ENCODE measurements around the gene GLRX. TPM values are rescaled to one million over a fixed set of nuclear protein-coding genes. Genes with fewer than 3 reads are reported as not detected.
A peak's percentile ranks its signal among the peaks of the same experiment; 100 is the strongest.

Gene GLRX
- total and polyA plus RNA-seq, 2 of the 13 experiments (the other 11 are each of a cell fraction or from before 2014, with no cell fraction given): 63.8 to 499 TPM

GRCh38 chr5:95864944-95865504 lies 42.5 kb upstream of the GLRX start (continued):
- TF ChIP-seq DZIP1 (CRISPR knock-in tag; IDR thresholded peaks at IDR 0.05) (no peak), SMAD9 (CRISPR knock-in tag; IDR thresholded peaks at IDR 0.05) (no peak), GLMP (CRISPR knock-in tag; IDR thresholded peaks at IDR 0.05; ENCODE audit: borderline replicate concordance) (no peak), ZNF670 (CRISPR knock-in tag; IDR thresholded peaks at IDR 0.05; ENCODE audit: borderline replicate concordance) (no peak), SYNCRIP (IDR thresholded peaks at IDR 0.05; ENCODE audit: insufficient read depth, low read depth, low read length) (no peak), RFXAP (CRISPR knock-in tag; IDR thresholded peaks at IDR 0.05; ENCODE audit: borderline replicate concordance) (peak; percentile 77), ZNF143 (CRISPR knock-in tag; IDR thresholded peaks at IDR 0.05) (no peak), ZNF589 (CRISPR knock-in tag; conservative IDR thresholded peaks at IDR 0.05) (no peak), ZFAT (CRISPR knock-in tag; conservative IDR thresholded peaks at IDR 0.05) (no peak), ZBED4 (CRISPR knock-in tag; IDR thresholded peaks at IDR 0.05; ENCODE audit: borderline replicate concordance) (no peak), ZNF446 (CRISPR knock-in tag; IDR thresholded peaks at IDR 0.05) (no peak), TBL1XR1 (IDR thresholded peaks at IDR 0.05; ENCODE audit: borderline replicate concordance, low read length, partially characterized antibody) (peak; percentile 57), ARNTL (CRISPR knock-in tag; IDR thresholded peaks at IDR 0.05) (no peak), PRMT3 (CRISPR knock-in tag; IDR thresholded peaks at IDR 0.05; ENCODE audit: borderline replicate concordance, low read depth) (no peak), SALL2 (CRISPR knock-in tag; IDR thresholded peaks at IDR 0.05) (no peak), NFE2L1 (CRISPR knock-in tag; IDR thresholded peaks at IDR 0.05; ENCODE audit: borderline replicate concordance) (no peak), KAT7 (CRISPR knock-in tag; IDR thresholded peaks at IDR 0.05; ENCODE audit: borderline replicate concordance) (peak; percentile 68; the same call in 1 of the 2 replicates), FOXA3 (CRISPR knock-in tag; IDR thresholded peaks at IDR 0.05) (peak; percentile 79), SATB2 (CRISPR knock-in tag; IDR thresholded peaks at IDR 0.05) (no peak), TP53 (CRISPR knock-in tag; conservative IDR thresholded peaks at IDR 0.05) (no peak), ZNF879 (CRISPR knock-in tag; IDR thresholded peaks at IDR 0.05) (no peak), ZNF776 (CRISPR knock-in tag; IDR thresholded peaks at IDR 0.05) (no peak), KLF12 (CRISPR knock-in tag; IDR thresholded peaks at IDR 0.05; ENCODE audit: borderline replicate concordance) (no peak; the same call in 1 of the 2 replicates), TAF1 (CRISPR knock-in tag; IDR thresholded peaks at IDR 0.05) (peak; percentile 21; the same call in 1 of the 2 replicates), XRCC5 (optimal IDR thresholded peaks at IDR 0.05; ENCODE audit: low read length) (peak; percentile 78)

Measured in HepG2 (cell line).